Measurements from ENCODE around the gene PIH1D2.
"Not testable (repeated sequence)": the region's sequence is repeated elsewhere in the genome, so short reads cannot be mapped to it uniquely, and the experiment has no call there.

- TF ChIP-seq POLR2AphosphoS5, CTCF (IDR thresholded peaks at IDR 0.05): not testable (repeated sequence)
Observed at GRCh38 chr11:112095302-112095701, 21.5 kb upstream of the PIH1D2 start.

Data from prostate gland (tissue), 2 donors.